ENCODE results near the gene TMEM260. TPM values are rescaled to one million over a fixed set of nuclear protein-coding genes. Genes with fewer than 3 reads are reported as not detected.

Gene TMEM260
- 1 to 10 TPM; 2.7 to 7.4 (median 4.5) TPM for total RNA-seq
- 1 to 10 TPM; 2.5 to 3.8 (median 3.7) TPM for polyA plus RNA-seq
- long read RNA-seq, donor 1, partial matches to known transcripts = 0 of 3 reads
- long read RNA-seq, donor 1, other reads (novel, unspliced or antisense) = 3 of 3 reads
- long read RNA-seq, donor 2, partial matches to known transcripts = 0 of 4 reads
- long read RNA-seq, donor 2, other reads (novel, unspliced or antisense) = 3 of 4 reads

DNA sequence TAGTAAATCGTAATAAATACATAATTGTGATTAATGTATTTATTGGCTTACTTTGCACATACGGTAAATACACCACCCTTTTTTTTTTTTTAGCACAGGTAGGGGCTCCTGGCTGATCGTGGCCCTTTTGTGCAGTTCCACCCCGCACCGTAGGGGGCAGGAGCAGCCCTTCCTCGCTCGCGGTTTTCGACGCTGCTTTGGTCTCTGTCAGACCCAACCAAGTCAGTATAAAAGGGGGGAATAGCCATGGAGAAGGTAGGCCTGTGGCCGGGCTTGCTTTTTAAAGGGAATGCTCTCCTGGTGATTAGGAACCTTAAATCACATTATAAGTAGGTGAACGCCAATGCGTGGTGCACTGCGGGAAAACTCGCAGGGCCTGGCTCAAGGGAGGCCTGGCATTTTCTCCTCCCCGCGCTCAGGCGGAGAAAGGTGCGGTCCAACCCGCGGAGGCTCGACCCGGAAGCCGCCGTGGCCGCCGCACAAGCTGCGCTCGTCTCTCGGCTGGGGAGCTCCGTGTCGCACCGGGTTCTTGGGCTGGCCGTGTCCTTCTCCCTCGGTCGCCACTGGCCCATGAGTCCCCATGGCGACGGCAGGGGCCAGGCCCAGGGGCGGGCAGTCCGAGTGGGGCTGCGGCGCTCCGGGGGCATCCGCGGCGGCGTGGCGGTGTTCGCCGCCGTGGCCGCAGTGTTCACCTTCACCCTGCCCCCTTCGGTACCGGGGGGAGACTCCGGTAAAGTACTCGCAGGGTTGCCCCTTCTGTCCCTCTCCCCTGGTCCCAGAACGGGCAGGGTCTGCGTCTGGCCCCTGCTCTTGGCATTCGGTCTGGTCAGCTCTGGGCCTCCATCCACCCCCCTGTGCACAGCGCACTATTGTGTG, at the start of gene TMEM260:
Gene TMEM260 (plus strand): TSS at position 454 of the 876 bp plus-strand sequence. CDS start 117 bp downstream, at position 571.
- Histone ChIP-seq H3K4me3 (peak within 1 kb of the TSS; percentile 100), H3K27me3 (ENCODE audit: insufficient read depth in 3 of 3, low read length in 2 of 3) (no peaks in the 10 kb centered on the region), H3K9me3 (no peaks in the 10 kb centered on the region), H3K36me3 (ENCODE audit: insufficient read depth in 1 of 2, low read depth in 1 of 2) (no peaks in the 10 kb centered on the region), H3K27ac (peak within 1 kb of the TSS; percentile 83), H3K4me1 (peaks cover 20% of the 10 kb centered on the region)
- peak; percentile 85 to 92 for DNase-seq
- intact Hi-C loops (cut with DNase I) = loop anchor here (5.0 kb wide), 2 partner anchors 53 to 87 kb away; no protein-coding TSS in a partner anchor
- TF ChIP-seq, protein P1, sequence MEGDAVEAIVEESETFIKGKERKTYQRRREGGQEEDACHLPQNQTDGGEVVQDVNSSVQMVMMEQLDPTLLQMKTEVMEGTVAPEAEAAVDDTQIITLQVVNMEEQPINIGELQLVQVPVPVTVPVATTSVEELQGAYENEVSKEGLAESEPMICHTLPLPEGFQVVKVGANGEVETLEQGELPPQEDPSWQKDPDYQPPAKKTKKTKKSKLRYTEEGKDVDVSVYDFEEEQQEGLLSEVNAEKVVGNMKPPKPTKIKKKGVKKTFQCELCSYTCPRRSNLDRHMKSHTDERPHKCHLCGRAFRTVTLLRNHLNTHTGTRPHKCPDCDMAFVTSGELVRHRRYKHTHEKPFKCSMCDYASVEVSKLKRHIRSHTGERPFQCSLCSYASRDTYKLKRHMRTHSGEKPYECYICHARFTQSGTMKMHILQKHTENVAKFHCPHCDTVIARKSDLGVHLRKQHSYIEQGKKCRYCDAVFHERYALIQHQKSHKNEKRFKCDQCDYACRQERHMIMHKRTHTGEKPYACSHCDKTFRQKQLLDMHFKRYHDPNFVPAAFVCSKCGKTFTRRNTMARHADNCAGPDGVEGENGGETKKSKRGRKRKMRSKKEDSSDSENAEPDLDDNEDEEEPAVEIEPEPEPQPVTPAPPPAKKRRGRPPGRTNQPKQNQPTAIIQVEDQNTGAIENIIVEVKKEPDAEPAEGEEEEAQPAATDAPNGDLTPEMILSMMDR (IDR thresholded peaks at IDR 0.05) = peak; percentile 95
- WGBS, 3 donors = 0 to 1% (median 0%) methylated on average over 48 to 60 of the region's 60 CpGs
- peak; percentile 96 to 98 (median 98) for ATAC-seq

DNA sequence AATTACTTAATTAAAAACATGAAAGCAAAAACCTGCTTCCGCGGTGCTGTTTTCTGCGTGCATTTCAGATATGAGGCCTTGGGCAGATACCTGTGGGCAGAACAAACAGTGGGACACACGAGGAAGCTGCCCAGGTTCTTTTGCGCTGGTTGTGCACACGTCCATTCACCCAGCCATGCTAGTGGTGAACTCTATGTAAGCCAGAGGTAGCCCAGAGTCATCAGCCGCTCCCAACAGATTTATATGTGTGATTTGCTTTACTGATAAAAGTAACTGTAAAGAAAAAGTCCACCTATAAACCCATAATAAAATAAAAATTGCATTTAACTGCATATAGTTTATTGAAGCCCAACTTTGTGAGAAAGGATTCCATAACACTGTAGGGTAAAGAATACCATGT, 47.1 kb upstream of the TMEM260 start:
- Histone ChIP-seq H3K4me1 (no peaks in the 10 kb centered on the region), H3K36me3 (ENCODE audit: insufficient read depth in 1 of 2, low read depth in 1 of 2) (no peaks in the 10 kb centered on the region), H3K9me3 (no peaks in the 10 kb centered on the region), H3K27ac (no peak overlapping the region), H3K27me3 (ENCODE audit: insufficient read depth in 3 of 3, low read length in 2 of 3) (peaks cover 0 to 7% (median 3%) of the 10 kb centered on the region in 3 donors), H3K4me3 (no peak overlapping the region)
- TF ChIP-seq, protein P1 (IDR thresholded peaks at IDR 0.05) = no peak
- DNase-seq = no peak
- intact Hi-C loops (cut with DNase I) = no loop called here
- 89 to 92% (median 89%) methylated on average over 7 of the region's 7 CpGs for WGBS, 3 donors
- ATAC-seq = no peak

DNA sequence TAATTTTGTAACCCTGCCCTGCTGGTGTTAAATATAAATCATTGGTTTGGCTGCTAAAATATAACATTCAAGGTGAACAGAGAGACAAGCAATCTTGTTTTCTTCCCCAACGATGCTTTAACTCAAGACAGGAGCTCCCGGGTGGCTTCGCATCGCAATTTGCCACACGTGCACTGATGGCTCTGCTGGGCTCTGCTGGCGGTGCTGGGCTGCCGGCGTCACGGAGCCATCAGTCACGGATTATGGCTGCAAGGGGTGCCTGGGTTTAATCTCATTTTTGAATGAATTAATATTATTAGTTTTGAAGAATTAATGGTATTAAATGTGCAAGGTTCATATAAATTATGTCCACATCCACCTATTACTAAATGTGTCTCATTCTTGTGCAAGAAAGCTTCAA, 44.9 kb upstream of the TMEM260 start:
- H3K27ac ChIP-seq = no peak overlapping the region
- intact Hi-C loops (cut with DNase I) = no loop called here
- no peaks in the 10 kb centered on the region for H3K4me1 ChIP-seq
- DNase-seq (no peak), ATAC-seq (no peak)
- no peaks in the 10 kb centered on the region for H3K36me3 ChIP-seq (ENCODE audit: insufficient read depth in 1 of 2, low read depth in 1 of 2)
- H3K9me3 ChIP-seq = no peaks in the 10 kb centered on the region
- H3K4me3 ChIP-seq = no peak overlapping the region
- H3K27me3 ChIP-seq (ENCODE audit: insufficient read depth in 3 of 3, low read length in 2 of 3) = peaks cover 0 to 7% (median 3%) of the 10 kb centered on the region in 3 donors
- 55 to 71% (median 63%) methylated on average over 10 of the region's 10 CpGs for whole genome bisulfite sequencing, 3 donors
- TF ChIP-seq, protein P1 (IDR thresholded peaks at IDR 0.05) = no peak

DNA sequence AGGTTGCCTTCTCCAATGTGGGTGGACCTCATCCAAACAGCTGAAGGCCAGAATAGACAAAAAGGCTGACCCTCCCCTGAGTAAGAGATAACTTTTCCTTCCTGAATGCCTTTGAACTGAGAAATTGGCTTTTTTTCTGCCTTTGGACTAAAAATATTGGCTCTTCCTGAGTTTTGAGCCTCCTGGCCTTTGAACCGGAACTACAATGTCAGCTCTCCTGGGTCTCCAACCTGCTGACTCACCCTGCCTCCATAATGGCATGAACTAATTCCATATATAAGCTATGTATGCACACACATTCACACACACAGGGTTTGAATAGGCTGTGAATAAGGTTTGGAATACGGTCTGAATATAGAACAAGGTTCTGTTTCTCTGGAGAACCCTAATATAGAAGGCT, 39.7 kb upstream of the TMEM260 start:
- Histone ChIP-seq H3K27me3 (ENCODE audit: insufficient read depth in 3 of 3, low read length in 2 of 3) (peaks cover 0 to 4% (median 3%) of the 10 kb centered on the region in 3 donors), H3K4me3 (no peak overlapping the region), H3K36me3 (ENCODE audit: insufficient read depth in 1 of 2, low read depth in 1 of 2) (no peaks in the 10 kb centered on the region), H3K4me1 (no peaks in the 10 kb centered on the region), H3K27ac (no peak overlapping the region), H3K9me3 (no peaks in the 10 kb centered on the region)
- intact Hi-C loops (cut with DNase I) = no loop called here
- no peak for ATAC-seq
- TF ChIP-seq, protein P1 (IDR thresholded peaks at IDR 0.05) = no peak
- WGBS, 3 donors = 85 to 91% (median 90%) methylated on average over 2 of the region's 2 CpGs
- no peak for DNase-seq

Data from psoas muscle (tissue), 8 donors.